Measurements from ENCODE around the gene OMD.
"Not testable (repeated sequence)": the region's sequence is repeated elsewhere in the genome, so short reads cannot be mapped to it uniquely, and the experiment has no call there.

OMD gene

DNA sequence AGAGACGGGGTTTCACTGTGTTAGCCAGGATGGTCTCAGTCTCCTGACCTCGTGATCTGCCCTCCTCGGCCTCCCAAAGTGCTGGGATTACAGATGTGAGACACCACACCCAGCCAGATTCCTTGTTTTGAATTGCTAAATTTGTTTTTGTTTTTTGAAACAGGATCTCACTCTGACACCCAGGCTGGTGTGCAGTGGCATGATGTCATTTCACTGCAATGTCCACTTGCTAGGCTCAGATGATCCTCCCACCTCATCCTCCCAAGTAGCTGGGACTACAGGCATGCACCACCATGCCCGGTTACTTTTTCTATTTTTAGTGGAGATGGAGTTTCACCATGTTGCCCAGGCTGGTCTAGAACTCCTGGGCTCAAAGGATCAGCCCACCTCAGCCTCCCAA lies 13.1 kb downstream of the OMD start:
- not testable (repeated sequence) for DNase-seq (ENCODE audit: low read depth in 3 of 3)

DNA sequence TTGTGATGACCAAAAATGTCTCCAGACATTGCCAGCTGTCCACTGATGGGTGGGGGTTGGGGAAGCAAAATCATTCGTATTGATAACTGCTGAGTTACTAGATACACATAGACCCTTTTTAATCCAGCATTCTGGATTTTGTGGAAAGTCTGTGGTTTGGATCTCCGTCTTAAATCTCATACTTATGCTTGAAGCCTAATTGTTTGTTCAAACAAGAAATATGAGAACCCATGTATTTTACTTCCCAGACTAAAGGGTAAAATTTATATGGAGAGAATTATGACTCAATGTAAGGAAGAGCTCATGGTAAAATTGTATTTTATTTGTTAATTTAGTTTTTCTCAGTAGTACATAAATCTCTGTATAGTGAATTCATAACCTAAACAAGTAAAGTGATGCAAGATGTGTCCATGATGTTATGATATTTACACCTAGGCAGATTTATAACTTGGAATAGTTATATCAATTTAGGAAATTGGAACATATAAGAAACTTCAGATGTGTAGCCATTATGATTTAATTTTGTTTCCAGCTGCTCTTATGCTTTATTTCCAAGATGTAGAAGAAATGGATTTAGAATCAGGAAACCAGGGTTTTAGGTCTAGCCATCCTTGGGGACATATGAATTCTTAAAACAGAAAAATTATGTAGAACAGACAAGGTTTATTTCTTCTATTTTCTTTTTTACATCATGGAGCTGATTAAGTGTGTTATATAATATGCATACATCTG lies 15.4 kb downstream of the OMD start:
- no peak for DNase-seq (ENCODE audit: low read depth in 3 of 3)

DNA sequence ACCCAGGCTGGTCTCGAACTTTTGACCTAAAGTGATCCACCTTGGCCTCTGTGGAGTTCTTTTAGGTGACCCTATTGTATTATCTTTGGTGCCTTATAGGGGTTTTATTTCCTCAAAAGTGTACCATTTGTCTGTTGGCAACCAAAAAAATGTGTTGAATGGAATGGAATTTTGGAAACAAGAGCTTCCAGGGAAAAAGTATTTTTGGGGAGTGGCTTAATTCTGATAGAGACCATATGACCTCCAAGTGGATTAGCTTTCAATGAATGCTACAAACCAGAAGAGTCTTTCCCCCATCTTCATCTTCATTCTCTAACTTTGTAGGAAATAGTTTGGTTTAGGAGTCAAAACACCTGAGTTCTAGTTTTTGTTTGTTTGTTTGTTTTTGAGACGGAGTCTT lies 16.5 kb downstream of the OMD start:
- no peak for DNase-seq (ENCODE audit: low read depth in 3 of 3)

DNA sequence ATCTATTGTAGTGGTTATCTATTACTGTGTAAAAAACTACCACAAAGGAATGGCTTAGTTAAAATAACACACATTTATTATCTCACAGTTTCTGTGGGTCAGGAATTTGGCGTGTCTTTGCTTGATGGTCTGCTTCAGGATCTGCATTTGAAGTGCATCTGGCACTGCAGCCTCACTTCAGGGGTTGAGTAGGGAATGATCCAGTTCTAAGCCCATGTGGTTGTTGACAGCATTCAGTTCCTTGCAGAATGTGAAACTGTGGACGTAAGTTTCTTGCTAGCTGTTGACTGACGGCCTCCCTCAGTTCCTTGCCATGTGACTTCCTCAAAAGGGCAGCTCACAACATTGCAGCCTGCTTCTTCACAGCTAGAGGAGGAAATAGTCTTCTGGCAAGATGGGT lies 17.8 kb downstream of the OMD start:
- no peak for DNase-seq (ENCODE audit: low read depth in 3 of 3)

DNA sequence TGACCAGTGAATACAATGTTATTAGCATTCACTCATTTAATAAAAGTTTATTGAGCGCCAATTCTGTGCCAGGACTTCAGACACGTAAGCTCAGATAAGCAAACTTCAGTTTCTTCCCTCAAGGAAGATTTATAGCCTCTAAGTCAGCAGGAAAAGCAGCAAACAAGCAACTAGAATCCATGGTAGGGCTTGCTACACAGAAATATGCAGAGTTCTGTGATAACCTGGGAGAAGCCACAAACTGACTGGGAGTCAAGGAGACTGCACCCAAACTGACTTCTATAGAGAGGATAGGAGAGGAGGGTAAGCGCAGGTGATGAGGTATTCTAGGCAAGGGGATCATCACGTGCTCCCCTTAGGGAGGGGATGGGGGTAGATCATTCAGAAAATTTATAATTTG lies 18.5 kb downstream of the OMD start:
- DNase-seq (ENCODE audit: low read depth in 3 of 3), result no peak

DNA sequence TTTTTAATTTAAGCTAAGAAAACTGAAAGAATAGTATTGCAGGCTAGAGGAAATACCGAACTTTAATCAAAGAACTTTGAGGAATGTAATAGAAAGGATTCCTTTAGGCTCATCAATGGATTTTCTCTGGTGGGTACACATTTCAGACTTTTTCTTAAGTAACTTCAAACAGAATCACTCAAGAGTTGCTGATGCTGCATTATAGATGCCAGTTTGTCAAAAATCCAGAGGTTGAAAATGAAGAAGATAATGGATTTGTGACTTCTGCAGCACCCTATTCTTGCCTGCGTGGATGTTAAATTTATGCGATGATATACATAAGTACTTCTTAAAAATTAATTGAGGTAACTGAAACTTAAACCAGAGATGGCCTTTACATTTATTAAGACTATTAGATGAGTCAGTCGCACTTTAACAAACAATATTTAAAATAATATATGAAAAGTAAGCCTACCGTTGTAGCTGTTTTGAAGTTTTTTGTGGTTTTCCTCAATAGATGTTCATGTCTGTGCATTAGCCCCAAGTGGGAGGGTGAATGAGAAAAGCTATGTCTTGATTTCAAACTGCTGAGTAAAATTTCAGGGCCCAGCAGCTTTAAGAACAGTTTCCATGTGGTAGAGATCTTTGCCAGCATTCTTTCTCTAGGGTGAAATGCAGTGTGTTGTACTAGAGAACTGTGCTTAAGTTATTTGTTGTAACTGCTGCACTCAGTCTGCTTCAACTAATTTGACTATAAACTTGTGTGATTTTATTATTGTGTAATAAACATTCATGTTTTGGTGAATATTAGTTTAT lies 20.0 kb downstream of the OMD start, which contains the start of gene OGN:
Gene OGN, minus strand, starts transcription at position 537 of the 795 bp plus-strand sequence. CDS start 1,171 bp downstream, outside the sequence.
- no peak for DNase-seq (ENCODE audit: low read depth in 3 of 3)

GRCh38 chr9:92402826-92403745 lies 21.2 kb downstream of the OMD start:
- DNase-seq (ENCODE audit: low read depth in 3 of 3), result no peak

GRCh38 chr9:92402360-92402759 lies 21.9 kb downstream of the OMD start:
- DNase-seq (ENCODE audit: low read depth in 3 of 3), result no peak

DNA sequence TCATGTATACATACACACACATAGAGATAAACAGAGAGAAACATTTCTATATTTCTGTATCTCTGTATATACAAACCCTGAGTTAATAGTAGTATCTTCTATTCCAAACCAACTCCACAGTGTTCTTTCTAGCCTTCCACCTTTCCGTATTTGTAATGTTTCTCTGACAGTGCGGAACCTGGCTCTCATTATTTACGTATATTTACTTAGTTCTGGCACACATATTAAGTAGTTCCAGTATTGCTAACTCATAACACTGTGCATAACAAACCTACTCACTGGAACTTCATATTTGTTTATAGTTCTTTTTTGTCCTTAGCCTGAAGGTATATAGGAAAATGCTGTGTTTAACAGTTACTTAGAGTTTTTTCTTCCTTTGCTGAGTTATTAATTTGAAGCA lies 26.4 kb downstream of the OMD start:
- DNase-seq (ENCODE audit: low read depth in 3 of 3), result no peak

GRCh38 chr9:92395617-92396016 lies 28.7 kb downstream of the OMD start:
- DNase-seq (ENCODE audit: low read depth in 3 of 3), result no peak

- DNase-seq (ENCODE audit: low read depth in 3 of 3), result no peak
Measured at GRCh38 chr9:92393686-92394085, 30.6 kb downstream of the OMD start.

DNA sequence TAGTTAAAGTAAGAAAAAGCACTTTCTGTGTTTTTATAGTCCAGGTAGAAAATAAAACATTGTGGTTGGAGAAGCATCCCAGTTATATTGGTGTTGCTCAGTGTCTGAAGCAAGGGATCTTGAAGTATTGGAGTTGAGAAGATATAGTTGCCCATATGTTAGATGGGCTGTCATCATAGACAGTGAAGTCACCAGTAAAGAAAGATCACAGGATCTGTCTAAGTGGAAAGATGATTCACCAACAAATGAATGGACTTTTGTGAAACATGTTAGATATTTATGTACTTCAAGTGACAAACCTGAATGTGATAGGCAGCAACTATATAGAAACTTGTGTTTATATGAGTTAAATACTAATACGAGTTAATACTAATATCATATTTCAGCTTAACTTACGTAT lies 31.6 kb downstream of the OMD start:
- DNase-seq (ENCODE audit: low read depth in 3 of 3), result no peak

DNA sequence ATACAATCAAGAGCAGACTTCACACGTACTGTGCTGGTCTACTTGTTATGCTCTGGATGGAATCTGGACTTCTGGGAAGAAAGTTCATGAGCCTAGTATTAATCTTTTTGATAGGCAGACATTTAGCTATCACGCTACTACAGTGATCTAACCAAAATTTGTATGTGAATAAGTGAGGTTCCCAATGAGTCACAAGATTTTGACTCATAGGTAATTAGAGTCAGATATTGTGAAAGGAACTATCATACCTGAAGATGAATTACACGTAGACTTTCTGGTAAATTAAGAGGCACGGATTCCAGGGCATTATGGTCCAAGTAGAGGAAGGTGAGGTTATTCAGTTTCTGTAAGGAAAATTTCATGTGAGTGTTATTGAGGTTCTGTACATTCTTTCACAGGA lies 38.3 kb downstream of the OMD start:
- DNase-seq (ENCODE audit: low read depth in 3 of 3), result no peak

DNA sequence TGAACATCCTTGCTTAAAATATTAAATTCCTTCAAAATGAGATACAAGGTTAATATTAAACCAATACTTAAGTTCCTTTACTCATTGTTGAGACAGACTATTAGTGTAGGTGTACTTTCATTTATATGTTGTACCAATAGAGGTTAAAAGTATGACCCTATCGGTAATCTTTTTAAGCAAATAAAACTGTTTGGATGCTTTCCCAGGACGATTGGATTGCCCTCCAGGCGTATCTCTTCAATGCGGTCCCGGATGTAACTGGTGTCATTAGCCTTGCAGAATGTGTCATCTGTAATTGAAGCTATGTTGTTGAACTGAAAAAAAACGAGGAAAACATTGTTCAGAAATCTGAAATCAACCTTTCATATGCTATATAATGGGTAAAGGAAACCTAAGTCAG lies 38.8 kb downstream of the OMD start:
- no peak for DNase-seq (ENCODE audit: low read depth in 3 of 3)

DNA sequence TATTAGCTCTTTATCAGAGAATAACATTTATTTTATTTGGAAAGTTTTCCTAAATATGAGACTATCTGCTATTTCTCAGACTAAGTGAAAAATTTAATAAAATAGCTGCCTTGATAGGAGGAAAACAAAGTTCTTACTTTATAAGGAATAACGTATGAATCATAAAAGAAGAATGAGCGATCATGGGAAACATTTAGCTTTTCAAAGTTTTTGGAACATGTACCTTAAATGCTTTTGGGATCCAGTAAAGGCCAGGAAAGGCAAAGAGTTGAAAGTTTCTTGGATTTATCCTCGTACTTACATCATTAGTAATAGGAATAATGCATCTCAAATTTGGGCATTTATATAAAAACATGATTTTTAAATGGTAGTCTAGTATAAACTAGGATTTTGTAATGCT lies 39.3 kb downstream of the OMD start:
- DNase-seq (ENCODE audit: low read depth in 3 of 3), result no peak

GRCh38 chr9:92384375-92384774 lies 39.9 kb downstream of the OMD start:
- no peak for DNase-seq (ENCODE audit: low read depth in 3 of 3)

GRCh38 chr9:92381775-92382174 lies 42.5 kb downstream of the OMD start:
- DNase-seq (ENCODE audit: low read depth in 3 of 3), result no peak

DNA sequence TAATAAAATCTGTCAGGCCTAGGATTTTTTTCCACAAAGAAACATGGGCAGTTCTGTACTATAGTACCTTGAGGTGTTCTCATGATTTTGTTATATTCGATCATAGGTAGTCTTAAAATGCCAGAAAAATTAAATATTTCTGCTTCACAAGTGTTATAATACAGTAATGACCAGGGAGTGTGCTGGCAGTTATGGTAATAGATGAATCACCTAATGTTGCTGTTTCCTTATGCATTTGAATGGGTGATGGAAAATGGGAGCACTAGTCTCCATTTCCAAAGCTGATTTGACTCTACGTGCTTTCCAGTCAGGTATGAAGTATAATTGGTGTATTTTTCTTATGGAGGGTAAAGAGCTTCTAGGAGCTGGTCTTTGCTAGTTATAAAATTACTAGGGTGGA lies 43.7 kb downstream of the OMD start:
- no peak for DNase-seq (ENCODE audit: low read depth in 3 of 3)

DNA sequence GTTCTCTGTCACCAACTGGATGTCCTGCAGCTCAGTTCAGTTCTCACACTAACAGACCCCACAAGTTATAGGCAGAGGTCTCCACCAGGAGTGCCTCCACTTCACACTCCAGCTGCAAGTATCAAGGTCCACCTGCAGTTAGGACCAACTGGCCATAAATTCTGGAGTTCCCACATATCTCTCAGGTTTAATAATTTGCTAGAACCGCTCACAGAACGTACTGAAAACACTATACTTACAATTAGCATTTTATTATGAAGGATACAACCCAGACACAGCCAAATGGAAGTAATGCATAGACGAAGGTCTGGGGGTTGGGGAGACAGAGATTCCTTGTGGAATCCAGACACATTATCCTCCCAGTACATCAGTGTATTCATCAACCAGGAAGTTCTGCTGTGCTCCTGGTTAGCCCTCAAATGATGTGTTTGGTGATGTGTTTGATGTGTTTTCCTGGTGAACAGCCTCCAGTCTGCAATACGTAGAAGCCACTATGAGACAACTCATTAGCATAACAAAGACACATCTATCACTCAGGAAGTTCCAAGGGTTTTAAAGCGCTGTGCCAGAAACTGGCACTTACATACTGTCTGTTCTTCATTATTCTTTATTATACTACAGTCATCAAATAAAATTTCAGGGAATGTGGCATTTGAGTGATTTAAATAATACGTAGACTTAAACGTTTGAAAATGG lies 45.3 kb downstream of the OMD start:
- no peak for DNase-seq (ENCODE audit: low read depth in 3 of 3)

DNA sequence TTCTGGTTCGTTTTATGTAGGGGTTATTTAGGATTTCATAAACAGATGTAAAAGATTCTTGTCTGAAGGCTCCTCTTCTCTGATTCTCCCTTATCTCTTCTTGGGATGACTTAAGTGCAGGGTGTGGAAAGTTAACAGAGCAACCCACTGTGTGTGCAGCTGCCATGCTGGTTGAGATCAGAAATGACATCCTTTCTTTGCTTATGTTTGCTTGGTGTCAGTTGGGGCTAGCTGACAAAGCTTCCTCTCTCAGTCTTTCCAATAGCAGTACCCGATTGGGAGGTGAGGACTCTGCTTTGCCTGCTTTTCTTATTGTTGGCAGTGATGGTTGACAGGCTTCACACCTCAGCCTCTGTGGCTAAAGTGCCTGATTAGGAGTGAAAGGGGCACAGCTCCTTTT lies 46.4 kb downstream of the OMD start:
- no peak for DNase-seq (ENCODE audit: low read depth in 3 of 3)

GRCh38 chr9:92373167-92373566 lies 51.1 kb downstream of the OMD start:
- no peak for DNase-seq (ENCODE audit: low read depth in 3 of 3)

- DNase-seq (ENCODE audit: low read depth in 3 of 3), result no peak
Measured at GRCh38 chr9:92369075-92369474, 55.2 kb downstream of the OMD start.
